Gastrocnemius medialis (tissue), 4 donors: ENCODE measurements around the gene AK8.

Experiments
- POLR2A ChIP-seq, 2 donors: fragments of 450-650 bp; IDR thresholded peaks; one replicate each; pipeline ENCODE4 v1.6.1; 2017; ENCODE audit warnings: antibody characterized with exemption in 2 of 2, mild to moderate bottlenecking in 2 of 2, moderate library complexity in 2 of 2
- TF ChIP-seq, protein P1 (sequence below), 5 experiments: fragments of 450-650 bp in 3 of 5; fragments of 200-600 bp in 2 of 5; sonication (generic) in 2 of 5; IDR thresholded peaks in 4 of 5; conservative IDR thresholded peaks in 1 of 5; 1 replicate in 4 of 5; 2 replicates in 1 of 5; pipeline ENCODE4 v1.5.1; 2016 to 2019; ENCODE audit warnings: antibody characterized with exemption in 5 of 5, mild to moderate bottlenecking in 3 of 5, moderate library complexity in 3 of 5

DNA sequence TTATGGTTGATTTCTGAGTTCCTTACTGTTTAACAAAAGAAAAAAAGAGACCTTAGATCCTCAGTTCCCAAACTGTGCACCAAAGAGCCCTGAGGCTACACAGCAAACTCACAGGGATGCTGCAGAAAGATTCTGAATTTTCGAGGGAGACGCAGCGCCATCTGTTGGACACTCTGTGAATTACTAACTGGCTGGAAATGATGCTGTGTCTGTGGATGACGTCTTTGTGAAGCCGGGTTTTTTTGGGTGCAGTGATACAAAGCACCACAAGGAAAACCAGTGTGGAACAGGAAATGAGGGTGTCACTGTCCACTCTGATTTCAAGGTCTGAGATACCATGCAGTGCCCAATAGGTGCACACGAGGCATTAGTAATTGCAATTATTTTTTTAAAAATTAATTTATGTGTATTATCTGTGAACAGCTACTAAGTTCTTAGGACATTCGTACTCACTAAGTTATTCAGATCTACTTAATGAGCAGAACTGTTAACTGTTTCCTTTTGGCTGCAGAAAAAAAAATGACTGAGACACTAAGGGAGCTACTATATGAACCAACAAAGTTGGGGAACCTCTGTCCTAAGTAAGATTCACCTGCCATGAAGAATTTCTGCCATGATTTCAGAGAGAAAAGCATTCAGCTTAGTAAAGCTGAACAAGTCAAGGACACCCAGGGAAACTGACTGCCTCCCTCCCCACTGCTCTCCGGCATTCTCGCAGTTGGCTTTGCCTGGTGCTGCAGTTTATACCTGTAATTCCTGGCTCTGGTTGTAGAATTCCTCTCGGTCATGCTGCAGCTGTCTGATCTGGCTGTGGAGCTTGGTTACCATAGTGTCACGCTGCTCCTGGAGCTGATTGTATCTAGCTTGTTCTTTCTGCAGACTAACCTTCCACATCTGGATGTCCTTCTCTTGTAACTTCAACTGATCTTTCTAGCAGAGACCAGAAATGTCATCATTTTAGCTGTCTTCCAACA lies 24.1 kb upstream of the AK8 start:
- TF ChIP-seq, protein P1, sequence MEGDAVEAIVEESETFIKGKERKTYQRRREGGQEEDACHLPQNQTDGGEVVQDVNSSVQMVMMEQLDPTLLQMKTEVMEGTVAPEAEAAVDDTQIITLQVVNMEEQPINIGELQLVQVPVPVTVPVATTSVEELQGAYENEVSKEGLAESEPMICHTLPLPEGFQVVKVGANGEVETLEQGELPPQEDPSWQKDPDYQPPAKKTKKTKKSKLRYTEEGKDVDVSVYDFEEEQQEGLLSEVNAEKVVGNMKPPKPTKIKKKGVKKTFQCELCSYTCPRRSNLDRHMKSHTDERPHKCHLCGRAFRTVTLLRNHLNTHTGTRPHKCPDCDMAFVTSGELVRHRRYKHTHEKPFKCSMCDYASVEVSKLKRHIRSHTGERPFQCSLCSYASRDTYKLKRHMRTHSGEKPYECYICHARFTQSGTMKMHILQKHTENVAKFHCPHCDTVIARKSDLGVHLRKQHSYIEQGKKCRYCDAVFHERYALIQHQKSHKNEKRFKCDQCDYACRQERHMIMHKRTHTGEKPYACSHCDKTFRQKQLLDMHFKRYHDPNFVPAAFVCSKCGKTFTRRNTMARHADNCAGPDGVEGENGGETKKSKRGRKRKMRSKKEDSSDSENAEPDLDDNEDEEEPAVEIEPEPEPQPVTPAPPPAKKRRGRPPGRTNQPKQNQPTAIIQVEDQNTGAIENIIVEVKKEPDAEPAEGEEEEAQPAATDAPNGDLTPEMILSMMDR (IDR thresholded peaks at IDR 0.05 in 4 of 5, conservative IDR thresholded peaks at IDR 0.05 in 1 of 5) = peak; percentile 59 to 88 (median 72)
- TF ChIP-seq POLR2A (IDR thresholded peaks at IDR 0.05) = no peak
